Measurements from ENCODE around the gene CHST8.

CHST8 gene

DNA sequence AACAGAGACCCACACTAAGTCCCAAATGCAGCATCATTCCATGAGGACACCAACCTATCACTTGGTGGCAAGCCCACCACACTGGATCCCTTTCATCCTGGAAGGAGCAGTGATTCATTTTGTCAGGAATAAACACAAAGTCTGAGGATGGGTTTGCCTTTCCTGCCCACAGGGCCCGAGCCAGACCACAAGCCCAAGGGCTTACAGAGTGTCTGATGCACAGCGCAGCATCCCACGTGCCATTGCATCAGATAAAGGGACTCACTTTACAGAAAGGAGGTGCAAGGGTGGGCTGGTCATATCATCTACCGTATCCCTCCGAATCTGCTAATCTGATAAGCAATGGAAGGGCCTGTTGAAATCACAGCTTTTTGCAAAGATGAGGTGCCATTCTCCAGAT lies 162.7 kb downstream of the CHST8 start:
- Histone ChIP-seq H3K9ac (ENCODE audit: low read length) (no peak overlapping the region), H3K79me2 (ENCODE audit: insufficient read depth, low read length) (no peaks in the 10 kb centered on the region), H3F3A (ENCODE audit: insufficient read depth) (no peaks in the 10 kb centered on the region), H3K9me3 (ENCODE audit: insufficient read depth, low read length) (no peaks in the 10 kb centered on the region), H2AFZ (ENCODE audit: low read depth, low read length, severe bottlenecking) (no peak overlapping the region), H3K4me3 (ENCODE audit: insufficient read depth, low read length, poor library complexity, severe bottlenecking) (no peak overlapping the region), H4K20me1 (ENCODE audit: low read depth, low read length) (no peaks in the 10 kb centered on the region), H3K27ac (ENCODE audit: low read depth, low read length) (no peak overlapping the region), H3K27me3 (ENCODE audit: low read length) (no peaks in the 10 kb centered on the region), H3K4me2 (ENCODE audit: low read depth, low read length, poor library complexity, severe bottlenecking) (no peak overlapping the region), H3K9me2 (replicated peaks; ENCODE audit: insufficient read depth, low read length) (no peaks in the 10 kb centered on the region), H3K36me3 (ENCODE audit: low read length) (no peaks in the 10 kb centered on the region)
- TF ChIP-seq CTCF (IDR thresholded peaks at IDR 0.05; ENCODE audit: insufficient read depth, low read length, poor library complexity, severe bottlenecking) (no peak), EZH2phosphoT487 (conservative IDR thresholded peaks at IDR 0.05; ENCODE audit: low read length) (no peak)

DNA sequence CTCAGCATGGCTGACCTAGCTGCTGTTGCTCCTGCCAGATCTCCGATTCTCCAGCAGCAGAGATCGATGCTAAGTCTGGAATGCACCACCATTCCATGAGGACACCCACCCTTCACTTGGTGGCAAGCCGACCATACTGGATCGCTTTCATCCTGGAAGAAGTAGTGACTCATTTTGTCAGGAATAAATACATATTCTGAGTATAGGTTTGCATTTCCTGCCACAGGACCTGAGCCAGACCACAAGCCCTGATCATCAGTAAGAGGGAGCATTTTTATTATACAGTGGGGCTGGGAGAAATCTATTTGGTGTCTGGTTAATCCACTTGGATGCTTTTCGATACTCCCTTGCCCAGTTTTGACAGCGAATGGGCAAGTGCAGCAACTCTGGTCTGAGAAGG lies 164.0 kb downstream of the CHST8 start:
- no peaks in the 10 kb centered on the region for H3K36me3 ChIP-seq (ENCODE audit: low read length)
- H3K9me3 ChIP-seq (ENCODE audit: insufficient read depth, low read length): no peaks in the 10 kb centered on the region
- H2AFZ ChIP-seq (ENCODE audit: low read depth, low read length, severe bottlenecking): no peak overlapping the region
- no peak overlapping the region for H3K4me2 ChIP-seq (ENCODE audit: low read depth, low read length, poor library complexity, severe bottlenecking)
- H4K20me1 ChIP-seq (ENCODE audit: low read depth, low read length): no peaks in the 10 kb centered on the region
- H3K9ac ChIP-seq (ENCODE audit: low read length): no peak overlapping the region
- no peak overlapping the region for H3K4me3 ChIP-seq (ENCODE audit: insufficient read depth, low read length, poor library complexity, severe bottlenecking)
- no peaks in the 10 kb centered on the region for H3F3A ChIP-seq (ENCODE audit: insufficient read depth)
- no peak overlapping the region for H3K27ac ChIP-seq (ENCODE audit: low read depth, low read length)
- TF ChIP-seq EZH2phosphoT487 (conservative IDR thresholded peaks at IDR 0.05; ENCODE audit: low read length): no peak
- no peak for TF ChIP-seq CTCF (IDR thresholded peaks at IDR 0.05; ENCODE audit: insufficient read depth, low read length, poor library complexity, severe bottlenecking)
- H3K27me3 ChIP-seq (ENCODE audit: low read length): no peaks in the 10 kb centered on the region
- no peaks in the 10 kb centered on the region for H3K9me2 ChIP-seq (replicated peaks; ENCODE audit: insufficient read depth, low read length)
- no peaks in the 10 kb centered on the region for H3K79me2 ChIP-seq (ENCODE audit: insufficient read depth, low read length)

- no peaks in the 10 kb centered on the region for H3K9me2 ChIP-seq (replicated peaks; ENCODE audit: insufficient read depth, low read length)
- H3K9me3 ChIP-seq (ENCODE audit: insufficient read depth, low read length): no peaks in the 10 kb centered on the region
- H3K4me3 ChIP-seq (ENCODE audit: insufficient read depth, low read length, poor library complexity, severe bottlenecking): no peak overlapping the region
- H2AFZ ChIP-seq (ENCODE audit: low read depth, low read length, severe bottlenecking): no peak overlapping the region
- H3K4me2 ChIP-seq (ENCODE audit: low read depth, low read length, poor library complexity, severe bottlenecking): no peak overlapping the region
- no peaks in the 10 kb centered on the region for H3K27me3 ChIP-seq (ENCODE audit: low read length)
- no peaks in the 10 kb centered on the region for H3F3A ChIP-seq (ENCODE audit: insufficient read depth)
- H3K27ac ChIP-seq (ENCODE audit: low read depth, low read length): no peak overlapping the region
- H3K36me3 ChIP-seq (ENCODE audit: low read length): no peaks in the 10 kb centered on the region
- no peaks in the 10 kb centered on the region for H4K20me1 ChIP-seq (ENCODE audit: low read depth, low read length)
- no peak overlapping the region for H3K9ac ChIP-seq (ENCODE audit: low read length)
- TF ChIP-seq CTCF (IDR thresholded peaks at IDR 0.05; ENCODE audit: insufficient read depth, low read length, poor library complexity, severe bottlenecking): no peak
- TF ChIP-seq EZH2phosphoT487 (conservative IDR thresholded peaks at IDR 0.05; ENCODE audit: low read length): no peak
- no peaks in the 10 kb centered on the region for H3K79me2 ChIP-seq (ENCODE audit: insufficient read depth, low read length)
Measured at GRCh38 chr19:33788676-33789075, 166.9 kb downstream of the CHST8 start.

- Histone ChIP-seq H3K4me2 (ENCODE audit: low read depth, low read length, poor library complexity, severe bottlenecking) (no peak overlapping the region), H3F3A (ENCODE audit: insufficient read depth) (no peaks in the 10 kb centered on the region), H3K9me3 (ENCODE audit: insufficient read depth, low read length) (no peaks in the 10 kb centered on the region), H2AFZ (ENCODE audit: low read depth, low read length, severe bottlenecking) (no peak overlapping the region), H3K4me3 (ENCODE audit: insufficient read depth, low read length, poor library complexity, severe bottlenecking) (no peak overlapping the region), H3K27me3 (ENCODE audit: low read length) (no peaks in the 10 kb centered on the region), H3K36me3 (ENCODE audit: low read length) (no peaks in the 10 kb centered on the region), H3K79me2 (ENCODE audit: insufficient read depth, low read length) (no peaks in the 10 kb centered on the region), H4K20me1 (ENCODE audit: low read depth, low read length) (no peaks in the 10 kb centered on the region), H3K27ac (ENCODE audit: low read depth, low read length) (no peak overlapping the region), H3K9ac (ENCODE audit: low read length) (no peak overlapping the region), H3K9me2 (replicated peaks; ENCODE audit: insufficient read depth, low read length) (no peaks in the 10 kb centered on the region)
- TF ChIP-seq CTCF (IDR thresholded peaks at IDR 0.05; ENCODE audit: insufficient read depth, low read length, poor library complexity, severe bottlenecking): no peak
- TF ChIP-seq EZH2phosphoT487 (conservative IDR thresholded peaks at IDR 0.05; ENCODE audit: low read length): no peak
Measured at GRCh38 chr19:33789344-33789743, 167.6 kb downstream of the CHST8 start.
